ENCODE data around the gene MYO3B.

Gene MYO3B

DNA sequence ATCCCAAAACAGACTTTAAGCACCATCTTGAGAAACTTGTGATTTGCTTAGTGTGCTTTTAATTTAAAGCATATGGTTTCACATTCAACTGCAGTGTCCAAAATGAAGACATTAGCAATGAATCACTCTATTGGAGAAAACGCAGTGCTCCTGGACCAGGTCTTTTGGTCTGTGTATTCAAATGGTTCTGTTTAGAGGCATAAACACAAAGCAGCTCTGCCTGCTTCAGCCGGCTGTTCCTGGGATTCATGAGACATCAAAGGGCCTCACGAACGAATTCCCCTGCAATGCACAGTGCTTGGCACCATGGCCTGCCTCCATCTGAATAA, 420.1 kb downstream of the MYO3B start:
- H3K27ac ChIP-seq (ENCODE audit: low read length): no peak overlapping the region
- no peak overlapping the region for H3K9ac ChIP-seq (ENCODE audit: low read length)
- TF ChIP-seq EZH2 (optimal IDR thresholded peaks at IDR 0.05; ENCODE audit: low read depth, low read length): no peak
- TF ChIP-seq CTCF (IDR thresholded peaks at IDR 0.05; ENCODE audit: low read length): no peak
- no peak for TF ChIP-seq EZH2phosphoT487 (IDR thresholded peaks at IDR 0.05; ENCODE audit: low read length)
- DNase-seq: no peak
- no peaks in the 10 kb centered on the region for H4K20me1 ChIP-seq (ENCODE audit: insufficient read depth, low read length)
- no peaks in the 10 kb centered on the region for H3K4me1 ChIP-seq (ENCODE audit: low read length)
- H3K9me2 ChIP-seq (replicated peaks; ENCODE audit: insufficient read depth, low read length): no peaks in the 10 kb centered on the region
- no peaks in the 10 kb centered on the region for H3K36me3 ChIP-seq (replicated peaks; ENCODE audit: insufficient read depth, low read length)
- no peak overlapping the region for H2AFZ ChIP-seq (ENCODE audit: low read length)
- no peaks in the 10 kb centered on the region for H3K9me3 ChIP-seq (replicated peaks; ENCODE audit: insufficient read depth, low read length)
- no peak overlapping the region for H3K4me3 ChIP-seq (ENCODE audit: low read length)
- no peaks in the 10 kb centered on the region for H3K27me3 ChIP-seq (replicated peaks; ENCODE audit: insufficient read depth, low read length)
- H3K4me2 ChIP-seq (ENCODE audit: low read depth, low read length): no peak overlapping the region
- H3F3A ChIP-seq (ENCODE audit: insufficient read depth, low read length): no peaks in the 10 kb centered on the region
- no peaks in the 10 kb centered on the region for H3K79me2 ChIP-seq (ENCODE audit: low read length)

- H3K27me3 ChIP-seq (replicated peaks; ENCODE audit: insufficient read depth, low read length): no peaks in the 10 kb centered on the region
- TF ChIP-seq EZH2phosphoT487 (IDR thresholded peaks at IDR 0.05; ENCODE audit: low read length) (no peak), CTCF (IDR thresholded peaks at IDR 0.05; ENCODE audit: low read length) (no peak), EZH2 (optimal IDR thresholded peaks at IDR 0.05; ENCODE audit: low read depth, low read length) (no peak)
- H3K9me3 ChIP-seq (replicated peaks; ENCODE audit: insufficient read depth, low read length): no peaks in the 10 kb centered on the region
- DNase-seq: no peak
- H3K9ac ChIP-seq (ENCODE audit: low read length): no peak overlapping the region
- H3K4me3 ChIP-seq (ENCODE audit: low read length): no peak overlapping the region
- H3K27ac ChIP-seq (ENCODE audit: low read length): no peak overlapping the region
- H3K79me2 ChIP-seq (ENCODE audit: low read length): no peaks in the 10 kb centered on the region
- no peaks in the 10 kb centered on the region for H3K9me2 ChIP-seq (replicated peaks; ENCODE audit: insufficient read depth, low read length)
- no peaks in the 10 kb centered on the region for H3F3A ChIP-seq (ENCODE audit: insufficient read depth, low read length)
- H3K4me2 ChIP-seq (ENCODE audit: low read depth, low read length): no peak overlapping the region
- no peaks in the 10 kb centered on the region for H4K20me1 ChIP-seq (ENCODE audit: insufficient read depth, low read length)
- no peaks in the 10 kb centered on the region for H3K36me3 ChIP-seq (replicated peaks; ENCODE audit: insufficient read depth, low read length)
- H3K4me1 ChIP-seq (ENCODE audit: low read length): no peaks in the 10 kb centered on the region
- H2AFZ ChIP-seq (ENCODE audit: low read length): no peak overlapping the region
These were observed 423.5 kb downstream of the MYO3B start for GRCh38 chr2:170601489-170601888.

- TF ChIP-seq EZH2phosphoT487 (IDR thresholded peaks at IDR 0.05; ENCODE audit: low read length) (no peak), CTCF (IDR thresholded peaks at IDR 0.05; ENCODE audit: low read length) (no peak), EZH2 (optimal IDR thresholded peaks at IDR 0.05; ENCODE audit: low read depth, low read length) (no peak)
- Histone ChIP-seq H3K27me3 (replicated peaks; ENCODE audit: insufficient read depth, low read length) (no peaks in the 10 kb centered on the region), H3F3A (ENCODE audit: insufficient read depth, low read length) (no peaks in the 10 kb centered on the region), H3K9me2 (replicated peaks; ENCODE audit: insufficient read depth, low read length) (no peaks in the 10 kb centered on the region), H3K4me3 (ENCODE audit: low read length) (no peak overlapping the region), H4K20me1 (ENCODE audit: insufficient read depth, low read length) (no peaks in the 10 kb centered on the region), H3K9me3 (replicated peaks; ENCODE audit: insufficient read depth, low read length) (no peaks in the 10 kb centered on the region), H3K4me1 (ENCODE audit: low read length) (no peaks in the 10 kb centered on the region), H3K27ac (ENCODE audit: low read length) (no peak overlapping the region), H3K79me2 (ENCODE audit: low read length) (no peaks in the 10 kb centered on the region), H3K36me3 (replicated peaks; ENCODE audit: insufficient read depth, low read length) (no peaks in the 10 kb centered on the region), H3K9ac (ENCODE audit: low read length) (no peak overlapping the region), H2AFZ (ENCODE audit: low read length) (no peak overlapping the region), H3K4me2 (ENCODE audit: low read depth, low read length) (no peak overlapping the region)
- no peak for DNase-seq
These were observed 427.9 kb downstream of the MYO3B start for GRCh38 chr2:170605862-170606261.
